ENCODE measurements around the gene ARID2. TPM values are rescaled to one million over a fixed set of nuclear protein-coding genes. Genes with fewer than 3 reads are reported as not detected.
A peak's percentile ranks its signal among the peaks of the same experiment; 100 is the strongest.

Gene ARID2
- total RNA-seq, 4 donors from 2014 or later = 22.9 to 39.9 (median 33.8) TPM

DNA sequence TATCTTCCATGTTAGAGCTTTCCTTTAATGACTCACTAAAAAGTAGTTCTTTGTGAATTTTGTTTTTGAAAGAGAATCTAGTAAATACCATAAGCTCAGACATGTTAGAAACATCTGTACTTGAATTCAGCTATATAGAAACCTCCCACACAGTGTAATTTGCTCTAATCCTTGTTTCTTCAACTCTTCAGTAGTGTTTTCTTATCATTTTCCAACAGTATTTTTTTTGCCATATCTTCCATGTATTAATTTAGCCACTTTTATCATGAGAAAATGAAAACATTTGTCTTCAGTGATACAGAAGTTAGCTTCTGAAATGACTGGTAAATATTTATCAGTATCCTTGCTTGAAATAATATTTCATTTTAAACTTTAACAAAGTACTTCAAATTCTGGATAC lies 73.6 kb downstream of the ARID2 start:
- no peak overlapping the region for H3K27ac ChIP-seq
- no peaks in the 10 kb centered on the region for H3K36me3 ChIP-seq
- in situ Hi-C loops (cut with MboI; ENCODE audit: low pct_ligation_motif_present in 1 of 4, low pct_unique_long_range_greater_than_20kb in 1 of 4, low sequenced_read_pairs in 3 of 4) = no loop called here
- no peaks in the 10 kb centered on the region for H3K9me3 ChIP-seq
- H3K4me3 ChIP-seq = no peak overlapping the region
- no peaks in the 10 kb centered on the region for H3K27me3 ChIP-seq
- intact Hi-C loops (cut with DNase I; ENCODE audit: low total_unique reads) = no loop called here
- H3K4me1 ChIP-seq = peaks cover 0 to 10% (median 4%) of the 10 kb centered on the region in 4 donors
- TF ChIP-seq POLR2AphosphoS5 (IDR thresholded peaks at IDR 0.05) = no peak
- no peak for TF ChIP-seq POLR2A (IDR thresholded peaks at IDR 0.05)
- TF ChIP-seq, protein P1, sequence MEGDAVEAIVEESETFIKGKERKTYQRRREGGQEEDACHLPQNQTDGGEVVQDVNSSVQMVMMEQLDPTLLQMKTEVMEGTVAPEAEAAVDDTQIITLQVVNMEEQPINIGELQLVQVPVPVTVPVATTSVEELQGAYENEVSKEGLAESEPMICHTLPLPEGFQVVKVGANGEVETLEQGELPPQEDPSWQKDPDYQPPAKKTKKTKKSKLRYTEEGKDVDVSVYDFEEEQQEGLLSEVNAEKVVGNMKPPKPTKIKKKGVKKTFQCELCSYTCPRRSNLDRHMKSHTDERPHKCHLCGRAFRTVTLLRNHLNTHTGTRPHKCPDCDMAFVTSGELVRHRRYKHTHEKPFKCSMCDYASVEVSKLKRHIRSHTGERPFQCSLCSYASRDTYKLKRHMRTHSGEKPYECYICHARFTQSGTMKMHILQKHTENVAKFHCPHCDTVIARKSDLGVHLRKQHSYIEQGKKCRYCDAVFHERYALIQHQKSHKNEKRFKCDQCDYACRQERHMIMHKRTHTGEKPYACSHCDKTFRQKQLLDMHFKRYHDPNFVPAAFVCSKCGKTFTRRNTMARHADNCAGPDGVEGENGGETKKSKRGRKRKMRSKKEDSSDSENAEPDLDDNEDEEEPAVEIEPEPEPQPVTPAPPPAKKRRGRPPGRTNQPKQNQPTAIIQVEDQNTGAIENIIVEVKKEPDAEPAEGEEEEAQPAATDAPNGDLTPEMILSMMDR (IDR thresholded peaks at IDR 0.05) = no peak
- TF ChIP-seq EP300 (IDR thresholded peaks at IDR 0.05; ENCODE audit: low read depth) = no peak
- no peak for DNase-seq

DNA sequence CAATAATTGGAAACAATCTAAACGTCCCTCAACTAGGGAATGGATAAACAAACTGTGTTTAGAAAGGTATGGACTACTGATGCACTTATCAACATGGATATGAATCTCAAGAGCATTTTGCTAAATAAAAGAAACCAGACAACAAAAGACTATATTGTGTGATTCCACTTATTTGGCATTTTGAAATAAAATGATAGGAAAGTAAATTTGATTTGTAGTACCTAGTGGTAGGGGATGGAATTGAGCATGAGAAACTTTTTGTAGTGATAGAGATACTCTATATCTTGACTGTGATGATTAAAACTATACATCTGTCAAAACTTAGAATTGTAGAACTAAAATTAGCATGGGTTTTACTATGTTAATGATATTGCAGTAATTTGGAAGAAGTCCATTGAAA lies 87.1 kb downstream of the ARID2 start:
- Histone ChIP-seq H3K9me3 (no peaks in the 10 kb centered on the region), H3K36me3 (peaks cover 0 to 9% (median under 1%) of the 10 kb centered on the region in 4 donors), H3K27ac (no peak overlapping the region), H3K4me3 (no peak overlapping the region), H3K27me3 (no peaks in the 10 kb centered on the region), H3K4me1 (no peaks in the 10 kb centered on the region)
- TF ChIP-seq EP300 (IDR thresholded peaks at IDR 0.05; ENCODE audit: low read depth) (no peak), POLR2A (IDR thresholded peaks at IDR 0.05) (no peak), POLR2AphosphoS5 (IDR thresholded peaks at IDR 0.05) (no peak)
- TF ChIP-seq, protein P1 (IDR thresholded peaks at IDR 0.05) = peak in 1 of 5 experiments; percentile 7
- DNase-seq = no peak
- in situ Hi-C loops (cut with MboI; ENCODE audit: low pct_ligation_motif_present in 1 of 4, low pct_unique_long_range_greater_than_20kb in 1 of 4, low sequenced_read_pairs in 3 of 4) = no loop called here
- WGBS, 2 donors (ENCODE audit: low coverage in 1 of 2) = 60 to 71% methylated on average over 1 of the region's 1 CpG
- intact Hi-C loops (cut with DNase I; ENCODE audit: low total_unique reads) = no loop called here

DNA sequence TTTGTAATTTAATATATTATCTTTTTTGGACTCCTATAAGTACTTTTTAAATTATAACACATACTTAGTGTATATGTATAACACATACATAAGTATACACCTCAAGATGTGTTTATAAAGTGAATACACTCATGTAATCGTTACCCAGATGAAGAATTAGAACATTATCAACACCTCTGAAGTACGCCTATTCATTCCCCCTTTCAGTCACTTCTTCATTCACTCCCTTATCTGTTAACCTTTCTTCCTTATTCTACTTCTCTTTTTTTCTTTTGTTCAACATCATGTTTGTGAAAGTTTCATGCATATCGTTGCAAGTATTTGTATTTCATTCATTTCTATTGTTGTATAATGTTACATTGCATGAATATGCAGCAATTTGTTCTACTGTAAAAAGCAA lies 98.5 kb downstream of the ARID2 start:
- in situ Hi-C loops (cut with MboI; ENCODE audit: low pct_ligation_motif_present in 1 of 4, low pct_unique_long_range_greater_than_20kb in 1 of 4, low sequenced_read_pairs in 3 of 4) = no loop called here
- peaks cover 0 to 2% (median 0%) of the 10 kb centered on the region in 4 donors for H3K4me1 ChIP-seq
- 70 to 92% methylated on average over 3 of the region's 3 CpGs for WGBS, 2 donors (ENCODE audit: low coverage in 1 of 2)

DNA sequence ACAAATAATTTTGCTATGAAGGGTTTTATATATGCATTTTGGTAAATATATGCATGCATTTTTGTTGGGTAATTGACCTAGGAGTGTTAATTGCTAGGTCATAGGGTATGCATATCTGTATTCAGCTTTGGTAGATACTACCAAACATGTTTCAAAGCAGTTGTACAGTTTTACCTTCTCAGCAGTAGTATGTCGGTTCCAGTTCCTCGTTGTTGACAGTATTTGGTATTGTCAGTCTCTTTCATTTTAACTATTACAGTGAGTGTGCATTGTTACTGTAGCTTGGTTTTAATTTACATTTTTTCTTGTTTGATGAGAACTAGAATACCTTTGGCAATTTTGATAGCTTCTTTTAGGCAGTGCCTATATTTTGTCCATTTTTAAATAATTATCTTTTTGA lies 98.9 kb downstream of the ARID2 start:
- in situ Hi-C loops (cut with MboI; ENCODE audit: low pct_ligation_motif_present in 1 of 4, low pct_unique_long_range_greater_than_20kb in 1 of 4, low sequenced_read_pairs in 3 of 4) = no loop called here
- intact Hi-C loops (cut with DNase I; ENCODE audit: low total_unique reads) = no loop called here
- peaks cover 0 to 6% (median 0%) of the 10 kb centered on the region in 4 donors for H3K36me3 ChIP-seq
- TF ChIP-seq EP300 (IDR thresholded peaks at IDR 0.05; ENCODE audit: low read depth) (no peak), POLR2AphosphoS5 (IDR thresholded peaks at IDR 0.05) (no peak), POLR2A (IDR thresholded peaks at IDR 0.05) (no peak)
- TF ChIP-seq, protein P1 (IDR thresholded peaks at IDR 0.05) = no peak
- H3K4me1 ChIP-seq = peaks cover 0 to 7% (median under 1%) of the 10 kb centered on the region in 4 donors
- no peaks in the 10 kb centered on the region for H3K27me3 ChIP-seq
- no peak overlapping the region for H3K27ac ChIP-seq
- peaks cover 0 to 4% of the 10 kb centered on the region in 2 donors for H3K9me3 ChIP-seq
- no peak overlapping the region for H3K4me3 ChIP-seq
- WGBS, 2 donors (ENCODE audit: low coverage in 1 of 2) = 74 to 78% methylated on average over 2 of the region's 2 CpGs
- no peak for DNase-seq

More for the DNA sequence above, 98.5 kb downstream of the ARID2 start:
- TF ChIP-seq POLR2AphosphoS5 (IDR thresholded peaks at IDR 0.05) = no peak
- no peak for TF ChIP-seq EP300 (IDR thresholded peaks at IDR 0.05; ENCODE audit: low read depth)
- TF ChIP-seq POLR2A (IDR thresholded peaks at IDR 0.05) = no peak
- TF ChIP-seq, protein P1 (IDR thresholded peaks at IDR 0.05) = no peak
- DNase-seq = no peak
- no peaks in the 10 kb centered on the region for H3K27me3 ChIP-seq
- H3K27ac ChIP-seq = no peak overlapping the region
- peaks cover 0 to 4% of the 10 kb centered on the region in 2 donors for H3K9me3 ChIP-seq
- intact Hi-C loops (cut with DNase I; ENCODE audit: low total_unique reads) = no loop called here
- H3K4me3 ChIP-seq = no peak overlapping the region
- peaks cover 0 to 10% (median 0%) of the 10 kb centered on the region in 4 donors for H3K36me3 ChIP-seq

All from transverse colon (tissue), 4 donors.